Measurements from ENCODE around the gene CFAP61. TPM values are rescaled to one million over a fixed set of nuclear protein-coding genes. Genes with fewer than 3 reads are reported as not detected.

CFAP61 gene
- total RNA-seq, 4 donors from 2014 or later: 0.34 to 1.6 (median 1.1) TPM

DNA sequence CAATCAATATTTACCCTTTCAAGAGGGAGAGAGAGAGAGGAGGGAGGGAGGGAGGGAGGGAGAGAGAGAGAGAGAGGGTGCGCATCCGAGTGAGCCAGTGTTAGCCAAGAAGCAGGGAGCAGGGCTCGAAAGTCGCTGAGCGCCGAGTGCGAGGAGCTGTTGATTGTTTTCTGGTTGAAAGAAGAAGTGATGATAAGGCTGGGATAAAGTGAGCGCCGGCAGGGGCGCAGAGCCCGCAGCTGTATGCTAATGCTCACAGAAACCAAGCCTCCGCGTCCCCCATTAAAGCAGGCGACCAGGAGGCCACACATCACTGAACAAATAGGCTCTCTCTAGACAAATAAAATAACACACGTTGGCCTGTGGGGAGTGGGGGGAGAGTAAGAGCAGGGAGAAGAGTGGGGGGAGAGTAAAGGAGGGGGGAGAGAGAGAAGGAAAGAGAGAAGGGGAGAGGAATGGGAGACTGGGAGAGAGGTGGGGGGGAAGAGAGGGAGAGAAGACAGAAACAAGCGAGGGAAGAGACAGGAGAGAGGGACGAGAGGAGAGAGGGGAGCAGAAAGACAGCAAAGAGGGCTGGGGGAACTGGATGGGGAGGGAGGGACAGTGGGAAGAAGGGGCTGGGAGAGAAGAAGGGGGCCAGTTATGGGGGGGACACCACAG is 310.6 kb downstream of the CFAP61 start:
- Histone ChIP-seq H3K27ac (no peak overlapping the region), H3K27me3 (peaks cover 33% of the 10 kb centered on the region), H3K4me3 (replicated peaks in 1 of 3) (no peak overlapping the region), H3K9me3 (no peaks in the 10 kb centered on the region), H3K4me1 (peaks cover 11 to 37% of the 10 kb centered on the region in 2 donors), H3K36me3 (no peaks in the 10 kb centered on the region)
- WGBS, 2 donors: 5% methylated on average over 17 of the region's 17 CpGs
- TF ChIP-seq POLR2A (IDR thresholded peaks at IDR 0.05): no peak
- TF ChIP-seq, protein P1, sequence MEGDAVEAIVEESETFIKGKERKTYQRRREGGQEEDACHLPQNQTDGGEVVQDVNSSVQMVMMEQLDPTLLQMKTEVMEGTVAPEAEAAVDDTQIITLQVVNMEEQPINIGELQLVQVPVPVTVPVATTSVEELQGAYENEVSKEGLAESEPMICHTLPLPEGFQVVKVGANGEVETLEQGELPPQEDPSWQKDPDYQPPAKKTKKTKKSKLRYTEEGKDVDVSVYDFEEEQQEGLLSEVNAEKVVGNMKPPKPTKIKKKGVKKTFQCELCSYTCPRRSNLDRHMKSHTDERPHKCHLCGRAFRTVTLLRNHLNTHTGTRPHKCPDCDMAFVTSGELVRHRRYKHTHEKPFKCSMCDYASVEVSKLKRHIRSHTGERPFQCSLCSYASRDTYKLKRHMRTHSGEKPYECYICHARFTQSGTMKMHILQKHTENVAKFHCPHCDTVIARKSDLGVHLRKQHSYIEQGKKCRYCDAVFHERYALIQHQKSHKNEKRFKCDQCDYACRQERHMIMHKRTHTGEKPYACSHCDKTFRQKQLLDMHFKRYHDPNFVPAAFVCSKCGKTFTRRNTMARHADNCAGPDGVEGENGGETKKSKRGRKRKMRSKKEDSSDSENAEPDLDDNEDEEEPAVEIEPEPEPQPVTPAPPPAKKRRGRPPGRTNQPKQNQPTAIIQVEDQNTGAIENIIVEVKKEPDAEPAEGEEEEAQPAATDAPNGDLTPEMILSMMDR (IDR thresholded peaks at IDR 0.05): no peak
- DNase-seq: no peak
- intact Hi-C loops (cut with DNase I): no loop called here

DNA sequence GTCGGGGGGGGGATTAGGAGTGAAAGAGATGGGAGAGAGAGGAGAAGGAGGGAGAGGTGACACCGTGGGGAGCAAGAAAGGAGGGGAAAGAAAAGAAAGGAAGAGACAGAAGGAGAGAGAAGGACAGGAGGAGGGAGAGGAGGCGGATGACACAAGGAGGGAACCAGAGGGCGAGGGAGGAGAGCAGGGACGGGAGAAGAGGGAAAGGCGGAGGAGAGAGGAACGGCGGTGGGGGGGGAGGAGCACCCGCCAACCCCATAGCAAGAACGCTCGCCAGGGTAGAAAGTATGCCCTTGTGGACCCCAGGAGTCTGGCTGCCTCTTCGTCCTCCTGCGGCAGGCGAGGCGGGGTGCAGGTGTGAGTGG is 311.1 kb downstream of the CFAP61 start:
- TF ChIP-seq, protein P1 (IDR thresholded peaks at IDR 0.05): no peak
- TF ChIP-seq POLR2A (IDR thresholded peaks at IDR 0.05): no peak
- Histone ChIP-seq H3K4me1 (peaks cover 11 to 39% of the 10 kb centered on the region in 2 donors), H3K27ac (no peak overlapping the region), H3K4me3 (replicated peaks in 1 of 3) (no peak overlapping the region), H3K36me3 (no peaks in the 10 kb centered on the region), H3K9me3 (no peaks in the 10 kb centered on the region), H3K27me3 (peaks cover 33% of the 10 kb centered on the region)
- WGBS, 2 donors: 6 to 8% methylated on average over 15 of the region's 15 CpGs
- intact Hi-C loops (cut with DNase I): no loop called here
- no peak for DNase-seq

DNA sequence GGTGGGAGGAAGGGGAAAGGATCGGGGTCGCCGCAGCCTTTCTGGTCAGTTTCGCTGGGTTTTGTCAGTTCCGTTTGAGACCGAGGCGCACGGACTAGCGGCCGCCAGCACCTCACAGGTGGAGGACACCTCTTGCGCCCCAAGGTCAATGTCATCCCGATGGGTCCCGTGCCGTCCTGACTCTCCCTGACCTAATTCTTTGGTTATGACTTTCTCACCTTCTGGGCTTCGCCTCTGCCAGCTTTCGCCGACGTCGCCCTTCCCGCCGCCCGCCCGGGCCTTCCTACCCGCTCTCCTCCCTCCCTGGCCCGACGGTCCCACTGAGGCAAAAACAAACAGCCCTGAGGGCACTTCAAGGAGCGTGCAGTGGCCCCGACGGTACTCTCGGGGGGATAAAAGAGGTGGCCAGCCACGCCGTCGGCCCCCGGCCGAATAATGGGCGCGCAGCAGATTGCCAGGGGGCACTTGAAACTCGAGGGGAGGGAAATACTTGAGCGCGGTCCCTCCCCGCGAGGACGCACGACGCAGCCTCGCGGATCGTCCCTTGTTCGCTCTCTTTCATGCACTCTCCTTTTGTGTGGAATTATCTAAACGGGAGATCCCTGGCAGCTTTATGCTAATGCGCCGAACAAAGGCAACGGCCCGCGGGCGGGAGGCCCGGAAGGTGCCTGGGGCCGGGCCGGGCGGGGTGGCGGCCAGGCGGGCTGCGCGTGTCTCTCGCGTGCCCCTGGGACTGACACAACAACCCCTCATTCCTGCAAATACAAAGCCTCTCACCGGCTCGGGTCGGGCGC is 311.7 kb downstream of the CFAP61 start:
- Histone ChIP-seq H3K36me3 (no peaks in the 10 kb centered on the region), H3K9me3 (no peaks in the 10 kb centered on the region), H3K4me3 (replicated peaks in 1 of 3) (no peak overlapping the region), H3K4me1 (peaks cover 11 to 42% of the 10 kb centered on the region in 2 donors), H3K27me3 (peaks cover 33% of the 10 kb centered on the region), H3K27ac (no peak overlapping the region)
- intact Hi-C loops (cut with DNase I): no loop called here
- DNase-seq: no peak
- TF ChIP-seq, protein P1 (IDR thresholded peaks at IDR 0.05): no peak
- no peak for TF ChIP-seq POLR2A (IDR thresholded peaks at IDR 0.05)
- 2 to 4% methylated on average over 45 to 57 of the region's 70 CpGs for WGBS, 2 donors

DNA sequence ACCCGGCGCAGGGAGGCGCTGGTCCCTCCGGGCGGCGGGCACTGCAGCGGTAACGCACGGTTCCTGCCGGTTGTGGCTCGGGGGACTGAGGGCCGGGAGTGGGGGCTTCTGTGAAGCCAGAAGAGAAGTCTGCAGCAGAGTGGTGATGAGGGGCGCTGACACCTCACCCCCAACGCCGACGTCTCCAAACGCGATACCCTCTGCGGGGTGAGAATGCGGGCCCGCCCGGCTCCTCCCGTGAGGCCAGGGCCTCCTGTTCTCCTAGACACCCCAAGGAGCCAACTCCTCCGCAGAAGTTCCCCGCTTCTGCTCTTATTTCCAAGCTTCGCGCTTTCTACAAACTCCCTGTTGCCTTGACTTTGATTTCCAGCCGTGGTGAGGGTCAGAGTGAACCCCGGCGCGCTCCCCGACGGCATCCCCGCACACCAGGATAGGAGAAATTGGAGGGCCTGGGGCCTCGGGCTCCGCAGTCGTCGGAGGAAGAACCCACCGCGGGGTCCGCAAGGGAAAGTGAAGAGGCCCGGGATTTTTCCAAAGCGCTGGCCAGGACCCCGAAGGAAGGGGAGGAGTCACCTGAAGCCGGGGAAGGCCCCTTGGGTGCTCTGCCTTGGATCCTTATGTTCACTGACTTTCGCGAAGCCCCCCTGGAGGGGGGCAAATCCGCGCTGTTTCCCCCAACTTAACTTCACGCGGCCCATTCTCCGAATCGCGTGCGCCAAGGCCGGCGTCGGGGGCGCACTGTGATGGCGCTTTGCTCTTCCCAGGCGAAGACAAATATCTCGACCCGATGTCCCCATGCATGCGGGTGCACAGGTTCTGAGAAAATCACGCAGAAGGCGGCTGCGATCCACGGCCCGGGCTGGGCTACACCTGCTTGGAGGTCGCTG is 312.5 kb downstream of the CFAP61 start:
- 4 to 6% methylated on average over 37 to 58 of the region's 70 CpGs for WGBS, 2 donors
- Histone ChIP-seq H3K36me3 (no peaks in the 10 kb centered on the region), H3K4me3 (replicated peaks in 1 of 3) (no peak overlapping the region), H3K27me3 (peaks cover 38% of the 10 kb centered on the region), H3K27ac (no peak overlapping the region), H3K9me3 (no peaks in the 10 kb centered on the region), H3K4me1 (peaks cover 17 to 50% of the 10 kb centered on the region in 2 donors)
- no peak for DNase-seq
- TF ChIP-seq POLR2A (IDR thresholded peaks at IDR 0.05): no peak
- TF ChIP-seq, protein P1 (IDR thresholded peaks at IDR 0.05): no peak
- intact Hi-C loops (cut with DNase I): no loop called here

All from thyroid gland (tissue), 4 donors.